Activated T-helper 1 cell treated with anti-CD3 and anti-CD28 coated beads, Interleukin-2, amount 50 U/mL, for 16 hours (primary cell): ENCODE results near the gene COQ7.

Experiments used
- DNase-seq, 2 donors: peaks; one replicate each; pipeline ENCODE4 v3.0.0-alpha.2; 2020; ENCODE audit warnings: low read depth in 1 of 2, low spot score in 1 of 2

COQ7 gene

GRCh38 chr16:19067349-19068236 is at the start of gene COQ7:
TSS of gene COQ7 (plus strand) at chr16:19067614. CDS start at chr16:19067665, 51 bp downstream.
- peak; percentile 96 to 97 for DNase-seq

DNA sequence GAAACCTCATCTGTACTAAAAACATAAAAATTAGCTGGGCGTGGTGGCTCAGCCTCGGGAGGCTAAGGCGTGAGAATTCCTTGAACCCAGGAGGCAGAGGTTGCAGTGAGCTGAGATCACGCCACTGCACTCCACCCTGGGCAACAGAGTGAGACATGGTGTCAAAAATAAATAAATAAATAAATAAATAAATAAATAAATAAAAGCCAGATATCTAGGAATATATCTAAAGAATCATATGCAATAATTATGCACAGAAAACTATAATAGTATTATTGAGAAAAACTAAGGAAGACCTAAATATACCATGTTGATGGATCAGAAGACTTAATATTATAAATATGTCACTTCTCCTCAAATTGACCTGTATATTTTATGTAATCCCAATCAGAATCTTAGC is 46.7 kb upstream of the COQ7 start:
- DNase-seq, result no peak

- no peak for DNase-seq
These were observed 45.7 kb upstream of the COQ7 start for GRCh38 chr16:19021747-19022146.

DNA sequence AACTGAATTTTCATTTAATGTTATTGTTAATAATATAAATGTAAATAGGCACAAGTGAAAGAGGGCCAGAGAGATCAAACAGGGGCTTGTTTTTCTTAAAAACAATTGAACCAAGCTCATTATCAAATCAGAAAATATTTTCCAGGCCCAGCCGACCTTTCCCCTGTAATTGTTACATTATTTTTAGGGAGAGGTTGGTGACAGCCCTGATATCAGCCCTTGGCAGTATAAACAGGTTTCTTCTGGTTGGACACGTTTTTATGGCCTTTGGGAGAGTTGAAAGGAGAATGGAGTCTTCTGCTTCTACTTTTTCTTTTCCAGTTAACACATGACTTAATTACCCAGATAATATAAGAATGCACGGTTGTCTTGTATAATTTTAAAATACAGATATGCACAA is 40.0 kb upstream of the COQ7 start:
- no peak for DNase-seq

- DNase-seq, result no peak
These were observed 37.4 kb upstream of the COQ7 start for GRCh38 chr16:19029980-19030379.

DNA sequence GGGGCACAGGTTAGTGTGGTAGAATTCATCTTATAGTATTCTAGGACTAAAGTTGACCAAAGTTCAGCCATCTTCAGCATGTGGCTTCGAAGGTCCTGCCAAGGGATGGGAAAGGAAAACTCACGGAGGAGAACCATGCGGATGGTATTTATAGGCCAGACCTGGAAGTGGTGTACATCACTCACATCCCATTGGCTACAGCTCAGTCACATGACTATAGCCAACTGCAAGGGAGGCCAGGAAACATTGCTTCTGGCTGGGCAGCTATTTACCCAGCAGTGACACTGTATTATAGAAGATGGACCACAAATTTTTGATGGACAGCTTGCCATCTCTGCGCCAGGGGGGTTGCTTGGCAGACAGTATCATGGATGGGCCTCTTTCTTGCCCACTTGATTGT is 35.7 kb upstream of the COQ7 start:
- no peak for DNase-seq

- no peak for DNase-seq
These were observed 33.7 kb upstream of the COQ7 start for GRCh38 chr16:19033761-19034160.

GRCh38 chr16:19040400-19040799 is 27.0 kb upstream of the COQ7 start:
- no peak for DNase-seq

- no peak for DNase-seq
These were observed 22.6 kb upstream of the COQ7 start for GRCh38 chr16:19044769-19045168.

DNA sequence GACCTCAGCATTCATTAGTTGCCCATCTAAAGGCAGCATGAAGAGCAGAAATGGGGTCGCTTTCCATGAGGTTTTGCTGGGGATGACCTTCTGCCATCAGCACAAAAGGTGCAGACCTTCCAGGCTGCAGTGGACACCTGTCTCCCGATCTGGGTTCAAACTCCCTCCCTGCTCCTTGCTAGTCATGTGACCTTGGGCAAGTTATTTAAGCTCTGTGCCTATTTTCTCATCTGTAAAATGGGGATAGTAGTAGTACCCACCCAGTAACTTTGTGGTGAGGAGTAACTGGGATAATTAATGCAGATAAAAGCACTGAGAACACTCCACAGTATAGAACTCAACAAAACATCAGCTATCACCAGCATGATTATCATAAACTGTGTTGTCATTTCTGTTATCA is 21.4 kb upstream of the COQ7 start:
- no peak for DNase-seq

GRCh38 chr16:19062706-19063105 is 4.7 kb upstream of the COQ7 start:
- DNase-seq, result no peak

- no peak for DNase-seq
These were observed 446 bp upstream of the COQ7 start for GRCh38 chr16:19066988-19067348.

DNA sequence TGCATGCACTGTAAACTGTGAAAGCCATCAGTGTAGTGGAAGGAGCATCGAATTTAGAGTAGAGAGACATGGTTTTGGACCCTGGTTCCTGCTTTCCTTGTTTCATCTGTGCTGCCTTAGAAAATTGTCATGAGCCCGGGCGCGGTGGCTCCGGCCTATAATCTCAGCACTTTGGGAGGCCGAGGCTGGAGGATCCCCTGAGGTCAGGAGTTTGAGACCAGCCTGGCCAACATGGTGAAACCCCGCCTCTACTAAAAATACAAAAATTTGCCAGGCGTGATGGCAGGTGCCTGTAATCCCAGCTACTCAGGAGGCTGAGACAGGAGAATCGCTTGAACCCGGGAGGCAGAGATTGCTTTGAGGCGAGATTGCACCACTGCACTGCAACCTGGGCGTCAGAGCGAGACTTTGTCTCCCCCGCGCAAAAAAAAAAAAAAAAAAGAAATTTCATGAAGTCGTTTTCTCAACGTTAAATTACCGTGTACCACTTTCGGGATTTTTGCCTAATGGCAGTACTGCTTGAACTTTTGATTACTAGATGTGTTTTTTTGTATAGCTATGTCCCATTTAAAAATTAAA is 912 bp downstream of the COQ7 start:
- DNase-seq, result no peak

DNA sequence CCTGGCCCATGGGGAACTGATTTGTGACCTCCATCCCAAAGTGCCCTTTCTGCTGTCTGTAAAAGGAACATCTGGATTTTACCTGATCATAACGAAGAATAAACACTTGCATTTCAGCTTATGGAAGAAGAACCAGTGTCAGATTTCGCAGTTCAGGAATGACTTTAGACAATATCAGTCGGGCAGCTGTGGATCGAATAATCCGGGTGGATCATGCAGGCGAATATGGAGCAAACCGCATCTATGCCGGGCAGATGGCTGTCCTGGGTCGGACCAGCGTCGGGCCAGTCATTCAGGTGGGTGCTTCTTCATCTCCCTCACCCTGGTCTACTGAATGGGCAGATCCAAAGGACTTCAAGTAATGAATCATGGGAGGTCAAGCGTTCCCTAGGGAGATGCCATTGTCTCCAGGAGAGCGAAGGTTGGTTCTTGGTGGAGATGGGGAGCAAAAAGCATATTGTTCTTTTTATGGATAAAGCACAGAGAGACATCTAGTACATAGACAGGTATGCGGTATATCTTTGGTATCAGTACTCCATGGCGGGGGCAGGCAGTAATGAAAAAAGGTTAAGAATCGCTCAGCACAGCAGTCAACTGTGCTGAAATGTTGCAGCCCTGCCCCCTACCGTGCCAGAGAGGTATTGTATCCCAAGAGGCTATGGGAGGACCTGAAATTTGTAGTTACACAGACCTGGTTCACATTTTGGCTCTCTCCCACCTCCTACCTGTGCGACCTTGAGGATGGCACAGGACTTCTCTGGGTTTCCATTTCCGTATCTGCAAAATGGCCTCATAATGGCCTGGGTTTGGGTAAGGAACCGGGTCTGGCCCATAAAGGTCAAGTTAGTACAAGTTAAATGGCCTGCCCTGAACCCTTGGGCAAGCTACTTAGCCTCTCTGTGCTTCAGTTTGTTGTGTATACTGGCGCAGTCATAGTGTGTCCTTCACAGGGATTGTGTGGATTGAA is 4.7 kb downstream of the COQ7 start:
- DNase-seq, result peak in 1 of 2 donors; percentile 7

DNA sequence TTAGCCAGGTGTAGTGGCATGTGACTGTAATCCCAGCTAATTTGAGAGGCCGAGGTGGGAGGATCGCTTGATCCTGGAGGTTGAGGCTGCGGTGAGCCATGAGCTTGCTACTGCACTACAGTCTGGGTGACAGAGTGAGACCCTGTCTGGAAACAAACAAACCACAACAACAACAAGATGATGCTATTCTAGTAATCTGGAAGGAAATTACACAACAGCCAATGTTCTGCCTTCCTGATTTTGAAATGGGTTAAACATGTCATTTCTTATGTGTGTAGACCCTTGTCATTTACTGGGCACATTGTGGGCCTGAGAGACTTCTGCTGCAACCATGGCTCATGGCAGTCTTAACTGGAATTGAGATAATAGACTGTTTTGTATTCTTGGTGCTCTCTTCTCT is 5.9 kb downstream of the COQ7 start:
- DNase-seq, result no peak

DNA sequence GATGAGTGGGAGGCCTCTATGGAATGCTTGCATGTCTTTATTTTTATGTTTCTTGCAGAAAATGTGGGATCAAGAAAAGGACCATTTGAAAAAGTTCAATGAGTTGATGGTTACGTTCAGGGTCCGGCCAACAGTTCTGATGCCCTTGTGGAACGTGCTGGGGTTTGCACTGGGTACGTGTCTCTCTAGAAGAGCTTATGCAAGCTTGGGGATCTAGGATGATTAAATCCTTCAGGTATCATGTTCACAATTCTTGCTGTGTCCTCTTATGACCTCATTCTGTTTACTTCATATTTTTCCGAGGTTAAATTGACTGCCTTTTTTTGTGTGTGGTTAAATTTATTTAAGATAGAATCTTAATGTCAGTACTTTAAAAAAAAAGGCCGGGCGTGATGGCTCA is 6.4 kb downstream of the COQ7 start:
- DNase-seq, result no peak

DNA sequence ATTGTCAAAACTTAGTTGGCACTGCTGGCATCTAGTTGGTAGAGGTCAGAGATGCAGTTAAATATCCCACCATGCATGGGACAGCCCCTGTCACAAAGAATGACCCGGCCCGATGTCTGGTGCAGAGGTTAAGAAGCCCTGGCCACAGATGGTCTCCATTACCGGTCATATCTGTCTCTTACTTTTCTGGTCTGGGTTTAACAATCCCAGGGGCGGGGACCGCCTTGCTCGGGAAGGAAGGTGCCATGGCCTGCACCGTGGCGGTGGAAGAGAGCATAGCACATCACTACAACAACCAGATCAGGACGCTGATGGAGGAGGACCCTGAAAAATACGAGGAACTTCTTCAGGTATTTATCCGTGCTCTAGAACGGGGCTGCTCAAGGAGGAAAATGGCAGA is 8.1 kb downstream of the COQ7 start:
- DNase-seq, result no peak

DNA sequence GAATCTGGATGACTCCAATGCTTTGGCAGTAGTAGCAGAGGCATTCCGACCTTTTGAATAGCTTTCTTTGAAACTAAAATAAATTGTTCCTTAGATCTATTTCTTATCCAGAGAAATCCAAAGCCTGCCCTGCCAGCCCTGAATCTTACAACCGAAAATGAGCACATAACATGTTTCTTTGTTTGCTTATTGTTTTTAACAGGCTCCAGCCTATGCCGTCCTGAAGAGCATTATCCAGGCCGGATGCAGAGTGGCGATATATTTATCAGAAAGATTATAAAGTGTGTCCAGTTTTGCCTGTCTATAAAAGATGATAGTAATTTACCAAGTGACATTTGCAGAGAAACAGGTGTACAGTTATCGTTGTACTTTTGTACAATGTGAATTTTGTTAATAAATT is 10.5 kb downstream of the COQ7 start:
- DNase-seq, result no peak

DNA sequence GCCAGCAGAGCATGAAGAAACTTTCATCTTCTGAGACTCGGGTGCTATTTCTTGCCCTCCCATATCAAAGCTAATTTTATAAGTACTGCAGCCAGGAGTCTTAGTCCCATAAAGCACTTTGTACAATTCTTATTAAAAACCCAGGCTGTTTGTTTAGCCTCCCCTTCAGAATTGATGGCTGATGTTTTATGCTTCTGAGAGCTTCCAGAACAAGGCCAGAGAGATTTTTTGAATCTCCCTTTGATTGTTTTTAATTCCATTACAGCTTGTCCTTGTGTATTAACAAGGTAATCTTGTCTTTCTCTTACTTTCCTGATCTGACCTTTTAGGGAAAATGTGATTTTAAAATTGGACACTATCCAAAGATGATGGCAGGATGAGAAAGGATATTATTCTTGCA is 16.3 kb downstream of the COQ7 start:
- no peak for DNase-seq

DNA sequence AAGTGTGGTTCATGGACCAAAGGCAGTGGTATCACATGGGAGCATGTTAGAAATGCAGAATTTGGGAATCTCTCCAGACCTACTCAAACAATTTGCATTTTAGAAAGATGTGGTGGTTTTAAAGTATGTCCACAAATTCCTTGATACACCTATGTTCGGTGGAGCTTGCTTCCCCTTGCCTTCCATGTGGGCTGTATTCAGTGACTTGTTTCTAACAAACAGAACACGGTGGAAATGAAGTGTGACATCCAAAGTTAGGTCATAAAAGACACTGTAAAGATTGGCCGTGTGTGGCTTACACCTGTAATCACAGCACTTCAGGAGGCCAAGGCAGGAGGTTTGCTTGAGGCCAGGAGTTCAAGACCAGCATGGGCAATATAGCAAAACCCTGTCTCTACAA is 16.7 kb downstream of the COQ7 start:
- no peak for DNase-seq

GRCh38 chr16:19084879-19085278 is 17.5 kb downstream of the COQ7 start:
- no peak for DNase-seq
